Activated CD4-positive, alpha-beta memory T cell treated with anti-CD3 and anti-CD28 coated beads for 36 hours (primary cell): ENCODE data around the gene ZNF765. TPM values are rescaled to one million over a fixed set of nuclear protein-coding genes. Genes with fewer than 3 reads are reported as not detected.
"Not testable (repeated sequence)": the region's sequence is repeated elsewhere in the genome, so short reads cannot be mapped to it uniquely, and the experiment has no call there.

Experiments used
- CTCF ChIA-PET: fragments of 350-600 bp; sonication (Branson Sonifier 250); formaldehyde crosslinking; loops from one replicate; lab custom pipeline; 2021; ENCODE audit warnings: antibody characterized with exemption, inconsistent platforms; lab: Charles Lee
- POLR2A ChIA-PET: fragments of 350-600 bp; sonication (Branson Sonifier 250); formaldehyde crosslinking; loops from one replicate; lab custom pipeline; 2021; ENCODE audit warnings: antibody characterized with exemption; lab: Charles Lee
- DNase-seq: peaks from one replicate; pipeline ENCODE4 v3.0.0-alpha.2; 2020
- H3K27ac Mint-ChIP-seq: one replicate; pipeline ENCODE4 v1.8.0; 2021; ENCODE audit warnings: mixed read lengths
- H3K27me3 Mint-ChIP-seq: one replicate; pipeline ENCODE4 v1.8.0; 2021; ENCODE audit warnings: mixed read lengths
- H3K36me3 Mint-ChIP-seq: one replicate; pipeline ENCODE4 v1.8.0; 2021; ENCODE audit warnings: mixed read lengths
- H3K4me1 Mint-ChIP-seq: one replicate; pipeline ENCODE4 v1.8.0; 2021; ENCODE audit warnings: low read depth, mixed read lengths
- H3K4me3 Mint-ChIP-seq: one replicate; pipeline ENCODE4 v1.8.0; 2021; ENCODE audit warnings: mild to moderate bottlenecking, mixed read lengths
- H3K9me3 Mint-ChIP-seq: one replicate; pipeline ENCODE4 v1.8.0; 2021; ENCODE audit warnings: mixed read lengths
- intact Hi-C: fragments of 100-400 bp; cut with micrococcal nuclease; formaldehyde crosslinking; loops from one replicate; pipeline ENCODE4 v1.15.1; 2023
- total RNA-seq, 2 experiments: library from RNA; stranded (reverse); gene quantifications; one replicate each; pipeline ENCODE4 v1.2.3, GENCODE V29; 2021

Gene ZNF765
- total RNA-seq, 2 experiments from 2014 or later = 8.2 to 8.7 TPM

- H3K4me1 Mint-ChIP-seq = peaks cover 20% of the 10 kb centered on the region
- ChIA-PET POLR2A (no interaction called here), CTCF (no interaction called here)
- peaks cover 27% of the 10 kb centered on the region for H3K9me3 Mint-ChIP-seq
- H3K27ac Mint-ChIP-seq = no peak overlapping the region
- H3K36me3 Mint-ChIP-seq = peaks cover 43% of the 10 kb centered on the region
- peak overlapping the region; percentile 88 for H3K4me3 Mint-ChIP-seq
- peaks cover 13% of the 10 kb centered on the region for H3K27me3 Mint-ChIP-seq
- DNase-seq = no peak
- intact Hi-C loops = loop anchor here (2.0 kb wide), 2 partner anchors 36 to 54 kb away; partner anchors contain the start of gene ZNF761
These were observed 72.0 kb downstream of the ZNF765 start for GRCh38 chr19:53466726-53467484.

DNA sequence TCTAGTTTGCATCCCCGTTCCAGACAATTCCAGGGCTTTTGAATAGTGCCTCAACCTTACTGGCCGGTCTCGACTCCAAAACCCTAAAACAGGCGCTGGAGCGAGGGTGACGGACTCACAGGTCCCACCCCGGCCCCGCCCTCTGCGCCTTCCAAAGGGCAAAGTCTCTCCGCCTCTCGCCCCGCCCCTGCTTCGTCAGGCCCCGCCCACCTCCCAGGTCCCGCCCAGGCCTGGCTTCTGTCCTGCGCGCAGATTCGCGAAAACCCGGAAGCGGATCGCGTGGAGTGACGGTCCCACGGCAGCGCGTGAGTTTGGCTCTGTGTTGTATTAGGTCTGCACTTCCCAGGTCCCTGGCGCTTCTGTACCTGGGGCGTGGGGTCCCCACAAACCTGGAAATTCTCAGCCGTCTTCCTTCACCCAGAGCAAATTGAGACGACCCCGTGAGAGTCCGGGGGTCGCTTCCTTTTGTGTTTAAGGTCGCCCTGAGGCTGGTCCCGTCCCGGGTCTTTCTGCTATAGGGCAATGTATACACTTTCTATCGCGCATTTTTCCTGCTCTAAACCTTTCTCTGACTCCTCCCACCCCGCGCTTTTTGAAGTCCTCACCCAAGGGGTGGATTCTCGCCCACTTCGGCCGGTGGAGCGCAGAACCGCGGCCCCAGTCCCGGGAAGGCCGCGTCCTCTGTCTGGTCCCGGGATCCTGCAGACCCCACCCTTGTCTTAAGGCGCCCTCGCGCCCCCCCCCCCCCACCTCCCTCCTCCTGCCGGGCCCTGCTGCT, 72.7 kb downstream of the ZNF765 start, which contains the start of gene ZNF813:
Gene ZNF813 (plus strand): TSS at position 249 of the 778 bp plus-strand sequence. CDS start 16,090 bp downstream, outside the sequence.
- ChIA-PET POLR2A (no interaction called here), CTCF (no interaction called here)
- H3K36me3 Mint-ChIP-seq = peaks cover 49% of the 10 kb centered on the region

DNA sequence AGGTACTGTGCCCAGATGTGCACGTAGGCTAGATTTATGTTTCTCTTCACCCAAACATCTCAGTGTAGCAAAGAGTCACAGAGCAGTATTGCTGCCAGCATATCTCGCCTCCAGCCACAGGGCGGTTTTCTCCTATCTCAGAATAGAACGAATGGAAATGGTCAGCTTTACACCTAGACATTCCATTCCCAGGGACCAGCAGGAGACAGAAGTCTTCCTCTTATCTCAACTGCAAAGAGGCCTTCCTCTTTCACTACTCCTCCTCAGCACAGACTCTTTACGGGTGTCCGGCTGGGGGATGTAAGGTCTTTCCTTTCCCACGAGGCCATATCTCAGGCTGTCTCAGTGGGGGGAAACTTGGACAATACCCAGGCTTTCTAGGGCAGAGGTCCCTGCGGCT, 73.7 kb downstream of the ZNF765 start:
- H3K27me3 Mint-ChIP-seq, POLR2A ChIA-PET, CTCF ChIA-PET, intact Hi-C loops, H3K27ac Mint-ChIP-seq, DNase-seq: not testable (repeated sequence)
- Mint-ChIP-seq H3K4me1 (peaks cover 21% of the 10 kb centered on the region), H3K4me3 (peak overlapping the region; percentile 88), H3K36me3 (peaks cover 51% of the 10 kb centered on the region), H3K9me3 (peaks cover 22% of the 10 kb centered on the region)

More for the DNA sequence above, 72.7 kb downstream of the ZNF765 start, which contains the start of gene ZNF813:
- peak within 1 kb of the TSS; percentile 75 for H3K27ac Mint-ChIP-seq
- peaks cover 11% of the 10 kb centered on the region for H3K27me3 Mint-ChIP-seq
- peak within 1 kb of the TSS; percentile 88 for H3K4me3 Mint-ChIP-seq
- intact Hi-C loops = loop anchor here (2.0 kb wide), 2 partner anchors 37 to 53 kb away; partner anchors contain the start of gene ZNF761
- peaks cover 26% of the 10 kb centered on the region for H3K9me3 Mint-ChIP-seq
- peaks cover 21% of the 10 kb centered on the region for H3K4me1 Mint-ChIP-seq
- peak; percentile 98 for DNase-seq

GRCh38 chr19:53471916-53472315, 77.0 kb downstream of the ZNF765 start:
- Mint-ChIP-seq H3K36me3 (peaks cover 73% of the 10 kb centered on the region), H3K4me3 (no peak overlapping the region), H3K27ac (no peak overlapping the region), H3K4me1 (peaks cover 19% of the 10 kb centered on the region), H3K9me3 (peaks cover 44% of the 10 kb centered on the region), H3K27me3 (no peaks in the 10 kb centered on the region)
- intact Hi-C loops = no loop called here
- DNase-seq = no peak
- ChIA-PET CTCF (no interaction called here), POLR2A (no interaction called here)

DNA sequence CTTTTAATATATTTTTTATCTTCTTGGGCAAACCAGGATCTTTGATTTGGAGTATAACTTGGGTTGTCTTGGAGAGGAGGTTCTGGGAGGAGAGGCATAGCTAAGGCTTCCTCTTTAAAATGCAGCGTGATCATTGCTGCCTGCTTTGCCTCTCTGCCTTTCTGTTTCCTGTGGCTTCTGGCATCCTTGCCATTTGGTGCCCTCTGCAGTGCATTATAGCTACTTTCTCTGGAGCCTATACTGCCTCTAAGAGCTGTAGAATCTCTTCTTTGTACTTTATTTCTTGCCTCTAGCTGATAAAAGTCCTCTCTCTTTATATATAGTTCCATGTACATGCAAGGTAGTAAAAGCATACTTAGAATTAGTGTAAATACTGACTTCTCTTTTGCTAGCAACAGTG, 79.9 kb downstream of the ZNF765 start:
- H3K36me3 Mint-ChIP-seq = peaks cover 93% of the 10 kb centered on the region
- intact Hi-C loops, H3K27me3 Mint-ChIP-seq, CTCF ChIA-PET, DNase-seq, H3K4me1 Mint-ChIP-seq, H3K27ac Mint-ChIP-seq, H3K4me3 Mint-ChIP-seq: not testable (repeated sequence)
- POLR2A ChIA-PET = interaction anchor here (1.2 kb wide), 1 partner anchor 36 kb away, joined by 3 read pairs; no protein-coding TSS in a partner anchor
- H3K9me3 Mint-ChIP-seq = peaks cover 68% of the 10 kb centered on the region

DNA sequence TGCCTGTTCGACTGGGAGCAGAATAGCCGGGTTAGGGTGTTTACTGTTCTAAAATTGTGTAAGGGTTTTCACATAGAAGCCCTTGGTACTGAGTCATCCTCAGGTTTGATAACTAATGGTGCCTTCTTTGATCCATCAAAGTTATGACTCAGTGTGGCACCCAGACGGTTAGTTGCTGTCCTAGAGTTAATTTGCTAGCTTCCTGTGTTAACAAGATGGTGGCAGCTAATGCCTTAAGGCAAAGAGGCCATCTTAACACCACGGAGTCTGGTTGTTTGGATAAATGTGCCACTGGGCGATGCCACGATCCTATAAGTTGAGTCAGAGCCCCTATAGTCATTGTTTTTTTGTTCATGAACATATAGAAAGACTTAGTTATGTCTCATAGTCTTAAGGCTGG, 80.5 kb downstream of the ZNF765 start:
- H3K36me3 Mint-ChIP-seq = peaks cover 94% of the 10 kb centered on the region
- H3K27me3 Mint-ChIP-seq, CTCF ChIA-PET, H3K4me1 Mint-ChIP-seq, intact Hi-C loops, DNase-seq, H3K27ac Mint-ChIP-seq, H3K4me3 Mint-ChIP-seq: not testable (repeated sequence)
- peaks cover 75% of the 10 kb centered on the region for H3K9me3 Mint-ChIP-seq
- POLR2A ChIA-PET = interaction anchor here (1.2 kb wide), 1 partner anchor 37 kb away, joined by 3 read pairs; no protein-coding TSS in a partner anchor

Other genes starting within 250 kb of the ZNF765 start
- gene ZNF347, start 236.1 kb upstream of the ZNF765 start, total RNA-seq = 1 to 10 TPM; 6.4 TPM
- 1 to 10 TPM; 4.7 to 4.8 TPM for gene ZNF665, start 201.8 kb upstream of the ZNF765 start, total RNA-seq
- gene ZNF677, start 140.3 kb upstream of the ZNF765 start, total RNA-seq = 1 to 10 TPM; 4.6 to 4.9 TPM
- not detected for gene VN1R2, start 136.9 kb upstream of the ZNF765 start, total RNA-seq
- gene VN1R4, start 127.4 kb upstream of the ZNF765 start, total RNA-seq = not detected
- 1 to 10 TPM; 5.7 to 5.8 TPM for gene ZNF845, start 61.4 kb upstream of the ZNF765 start, total RNA-seq
- gene ZNF525, start 29.4 kb upstream of the ZNF765 start, total RNA-seq = 10 to 100 TPM; 14.5 to 19.9 TPM
- 10 to 100 TPM; 10.6 to 11.3 TPM for gene ZNF761, start 36.8 kb downstream of the ZNF765 start, total RNA-seq
- 1 to 10 TPM; 4.6 to 5.5 TPM for gene ZNF813, start 72.6 kb downstream of the ZNF765 start, total RNA-seq
- 10 to 100 TPM; 20.8 to 23.1 TPM for gene ZNF331, start 143.0 kb downstream of the ZNF765 start, total RNA-seq
- gene DPRX, start 236.8 kb downstream of the ZNF765 start, total RNA-seq = not detected